GM21723 (cell line): Measurements from ENCODE around the gene ARHGEF40.

Experiments
- ATAC-seq: cut with Tn5 transposase; IDR thresholded peaks from one replicate; pipeline ENCODE4 v1.9.1; 2021; ENCODE audit warnings: mild to moderate bottlenecking, moderate library complexity; ENCODE audit not compliant: unreplicated experiment

Gene ARHGEF40

DNA sequence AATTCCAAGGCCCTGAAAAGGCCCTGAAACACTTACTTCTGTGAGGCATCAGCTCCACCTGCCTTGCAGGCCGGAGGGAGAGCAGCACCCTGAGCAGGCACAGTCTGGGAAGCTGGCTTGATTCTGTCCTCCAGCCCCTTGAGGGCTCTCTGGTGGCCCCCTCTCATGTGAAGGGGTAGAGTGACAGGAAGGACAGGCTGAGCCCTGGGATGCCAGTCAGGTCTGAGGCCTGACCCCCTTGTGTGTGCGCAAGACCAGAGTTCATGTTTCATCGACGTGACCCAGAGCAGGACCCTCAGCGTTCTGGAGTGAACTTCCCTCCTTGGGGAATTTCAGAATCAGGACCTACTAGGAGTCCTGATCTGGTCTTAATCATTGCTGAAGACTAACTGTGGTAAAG, 11.2 kb upstream of the ARHGEF40 start:
- no peak for ATAC-seq

DNA sequence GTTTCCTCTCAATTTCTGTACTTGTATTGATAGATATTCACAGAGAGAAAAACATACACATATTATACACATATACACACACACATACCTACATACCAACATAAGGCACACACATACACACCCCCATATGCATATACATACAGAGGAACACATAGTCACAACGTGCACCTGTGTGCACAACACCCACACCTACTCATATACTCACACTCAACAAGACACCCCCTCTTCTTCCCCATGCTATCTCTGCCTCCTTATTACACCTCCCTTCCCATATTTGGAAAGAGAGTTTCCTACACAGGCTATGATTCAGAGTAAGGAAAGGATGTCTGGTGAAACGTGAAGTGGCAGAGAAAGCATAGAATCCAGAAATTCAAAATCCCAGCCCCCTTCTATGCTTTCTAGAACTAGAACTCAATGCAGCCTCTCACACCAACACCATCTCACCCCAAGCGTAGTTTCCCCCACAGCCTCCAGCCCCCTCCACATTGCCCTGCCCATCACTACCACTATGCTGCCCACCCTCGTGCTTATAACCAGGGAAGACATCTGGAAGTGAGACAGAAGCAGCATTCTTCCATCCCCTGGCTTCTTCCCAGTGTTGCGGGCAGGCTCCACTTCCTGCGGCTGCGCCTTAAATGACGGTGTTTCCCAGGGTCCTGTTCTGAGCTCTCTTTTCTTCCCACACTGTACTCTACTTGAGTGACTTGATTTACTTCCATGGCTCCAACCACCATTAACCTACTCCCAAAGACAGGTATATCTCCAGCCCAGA, 10.1 kb upstream of the ARHGEF40 start:
- no peak for ATAC-seq

DNA sequence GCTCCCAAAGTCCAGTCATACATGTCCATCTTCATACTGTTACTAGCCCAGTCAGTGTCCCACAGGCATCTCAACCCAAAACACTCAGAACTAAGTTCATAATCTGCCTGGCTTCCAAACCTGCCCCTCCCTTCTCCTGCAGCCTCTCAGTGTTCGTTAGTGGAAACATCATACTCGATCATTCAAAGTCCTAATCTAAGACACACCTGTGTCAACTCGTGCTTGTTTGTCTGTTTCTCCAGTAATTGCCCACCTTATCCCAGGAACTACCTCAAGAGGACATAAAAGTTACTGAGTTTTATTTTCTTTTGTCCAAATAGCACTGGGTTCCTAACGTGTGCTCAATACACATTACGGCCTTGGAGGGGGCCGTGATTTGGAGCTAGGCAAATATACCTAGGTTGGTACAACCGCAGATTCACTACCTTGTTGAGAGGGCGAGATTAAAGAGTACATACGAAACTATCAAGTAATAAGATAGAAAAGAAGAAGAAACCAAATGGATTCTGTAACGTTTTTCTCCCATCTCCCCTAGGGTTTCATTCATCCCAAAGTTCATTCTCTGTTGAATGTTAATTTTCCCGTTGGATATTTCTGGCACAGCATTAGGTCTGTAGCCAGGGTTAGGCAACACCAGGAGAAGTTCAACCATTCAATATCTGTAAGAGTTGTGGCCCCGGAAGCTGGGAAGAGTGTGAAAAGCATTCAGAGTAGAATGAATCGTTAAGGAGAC, 9.3 kb upstream of the ARHGEF40 start:
- no peak for ATAC-seq

DNA sequence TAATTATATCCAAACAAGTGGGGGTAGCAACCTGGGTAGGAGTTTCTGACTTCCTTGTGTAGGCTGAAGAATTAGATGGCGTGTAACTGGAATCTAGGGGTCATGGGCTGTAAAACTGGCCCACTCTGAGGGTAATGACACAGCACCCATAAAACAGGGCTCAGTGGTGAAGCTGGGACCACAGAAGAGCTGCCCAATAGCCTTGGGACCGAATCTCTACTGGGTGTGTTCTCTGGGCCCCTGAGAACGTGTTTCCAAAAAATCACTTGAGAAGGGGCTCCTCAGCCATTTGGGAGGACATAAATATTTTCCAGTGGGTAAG, 8.8 kb upstream of the ARHGEF40 start:
- ATAC-seq = no peak

DNA sequence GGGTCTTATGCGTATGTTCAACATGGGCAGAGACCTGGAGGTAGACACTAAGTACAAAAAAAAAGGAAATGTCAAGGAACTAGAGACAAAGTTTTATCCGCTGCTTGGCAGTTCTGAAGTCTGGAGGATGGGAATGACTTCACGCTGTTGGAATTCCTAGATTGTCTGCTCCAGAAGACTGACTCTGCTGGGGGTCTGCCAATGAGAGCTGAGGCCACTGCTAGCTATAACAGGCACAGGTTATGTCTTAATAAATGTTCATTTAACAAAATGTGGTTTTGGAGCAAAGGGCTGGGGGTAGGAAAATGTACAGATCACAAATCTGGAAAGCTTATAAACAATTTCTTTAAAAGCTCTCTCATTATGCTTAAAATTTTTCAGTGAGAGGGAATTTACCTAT, 6.6 kb upstream of the ARHGEF40 start:
- no peak for ATAC-seq

DNA sequence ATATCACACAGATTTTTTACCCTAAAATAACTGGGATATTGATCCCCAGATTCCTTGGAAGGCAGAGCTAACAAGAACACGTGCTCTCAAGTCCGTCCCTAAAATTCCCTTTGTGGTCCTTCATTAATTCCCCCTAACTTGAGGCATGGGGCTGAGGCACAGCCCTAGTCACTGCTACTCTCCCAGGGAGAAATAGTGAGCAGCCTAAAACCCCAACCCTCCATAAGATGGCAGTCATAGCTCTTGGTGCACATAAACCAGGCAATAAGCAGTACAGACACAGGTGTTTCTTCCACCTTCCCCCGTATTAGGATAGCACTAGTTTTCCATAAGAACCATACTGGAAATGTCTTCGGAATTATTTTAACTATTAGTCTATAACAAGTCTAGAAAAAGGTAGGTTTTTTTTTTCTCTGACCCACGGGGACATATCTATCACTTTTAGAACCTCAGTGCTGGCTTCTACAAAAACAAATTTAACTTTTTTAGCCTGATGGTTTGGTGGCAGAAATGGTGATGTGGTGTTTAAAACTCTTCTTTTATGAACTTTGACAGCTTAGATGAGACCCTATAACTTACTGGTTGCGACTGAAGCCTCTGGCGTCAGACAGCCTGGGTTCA, 3.1 kb upstream of the ARHGEF40 start:
- ATAC-seq = no peak

DNA sequence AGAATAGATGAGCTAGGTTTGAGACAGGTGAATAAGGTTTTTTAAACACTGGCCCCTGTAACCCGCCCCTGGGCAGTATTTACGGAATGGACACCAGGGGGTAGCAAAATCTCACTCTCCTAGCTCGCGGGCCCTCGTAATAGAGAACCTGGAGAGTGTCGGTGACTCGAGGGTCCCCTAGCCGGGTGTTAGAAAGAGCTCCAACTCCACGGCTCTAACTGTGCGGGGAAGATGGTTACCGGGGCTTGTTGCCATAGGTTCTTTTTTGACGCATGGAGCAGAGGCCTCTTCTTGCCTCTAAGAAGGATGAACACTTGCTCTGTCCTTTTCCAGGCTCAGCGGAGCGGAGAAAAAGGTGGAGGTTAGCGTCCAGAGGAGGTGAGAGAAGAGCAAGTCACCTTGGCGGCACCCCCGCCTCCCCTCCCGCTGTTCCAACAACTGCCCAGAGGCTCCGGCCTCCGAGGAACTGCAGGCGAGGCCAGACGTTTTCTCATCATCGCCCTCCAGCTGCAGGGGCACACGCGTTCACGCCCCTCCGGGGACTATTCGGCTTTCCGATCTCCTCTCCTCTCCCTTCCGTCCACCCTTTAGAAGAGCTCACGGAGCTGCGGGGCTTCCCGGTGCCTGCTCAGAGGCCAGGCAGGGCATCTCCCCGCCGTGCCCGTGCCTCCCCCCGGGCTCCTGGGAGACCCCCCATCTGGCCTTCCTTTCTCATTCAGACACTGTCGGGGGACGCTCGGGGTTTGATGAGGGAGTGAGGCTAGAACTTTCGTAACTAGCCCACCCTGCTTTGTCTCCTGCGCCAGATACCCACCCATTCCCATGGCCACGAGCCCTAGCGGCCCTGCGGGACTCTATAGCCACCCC, 1.4 kb upstream of the ARHGEF40 start:
- no peak for ATAC-seq

DNA sequence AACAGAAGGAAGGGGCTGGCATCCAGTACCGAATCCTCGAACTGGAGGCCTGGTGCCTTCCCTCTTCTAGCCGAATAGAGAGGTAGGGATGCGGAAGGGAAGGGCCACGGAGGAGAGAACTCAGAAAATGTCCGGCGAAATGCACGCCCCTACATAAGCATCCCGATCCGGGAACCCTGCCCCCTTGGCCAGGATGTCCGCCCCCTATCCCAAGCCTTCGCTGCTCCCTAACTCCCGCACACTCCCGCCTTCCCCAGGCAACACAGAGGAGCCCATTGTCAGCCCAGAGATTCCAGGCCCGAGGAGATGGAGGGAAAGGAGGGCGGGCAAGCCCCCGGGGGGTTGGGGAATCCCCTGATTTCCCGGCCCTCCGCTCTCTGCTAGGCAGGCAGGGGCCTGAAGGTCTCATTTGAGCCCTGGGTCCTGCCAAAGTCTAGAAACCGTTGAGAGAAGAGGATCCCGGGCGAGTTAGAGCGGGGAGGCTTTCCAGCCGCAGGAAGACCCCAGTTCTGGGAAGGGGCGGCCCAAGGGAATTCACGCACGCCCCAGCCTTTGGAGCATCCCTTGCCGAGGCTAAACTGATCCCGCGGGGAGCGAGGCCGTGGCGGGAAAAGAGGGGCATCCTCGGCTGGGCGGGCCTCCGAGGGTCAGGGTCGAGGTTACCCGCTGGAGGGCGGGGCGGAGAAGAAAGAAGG, 569 bp upstream of the ARHGEF40 start:
- no peak for ATAC-seq

DNA sequence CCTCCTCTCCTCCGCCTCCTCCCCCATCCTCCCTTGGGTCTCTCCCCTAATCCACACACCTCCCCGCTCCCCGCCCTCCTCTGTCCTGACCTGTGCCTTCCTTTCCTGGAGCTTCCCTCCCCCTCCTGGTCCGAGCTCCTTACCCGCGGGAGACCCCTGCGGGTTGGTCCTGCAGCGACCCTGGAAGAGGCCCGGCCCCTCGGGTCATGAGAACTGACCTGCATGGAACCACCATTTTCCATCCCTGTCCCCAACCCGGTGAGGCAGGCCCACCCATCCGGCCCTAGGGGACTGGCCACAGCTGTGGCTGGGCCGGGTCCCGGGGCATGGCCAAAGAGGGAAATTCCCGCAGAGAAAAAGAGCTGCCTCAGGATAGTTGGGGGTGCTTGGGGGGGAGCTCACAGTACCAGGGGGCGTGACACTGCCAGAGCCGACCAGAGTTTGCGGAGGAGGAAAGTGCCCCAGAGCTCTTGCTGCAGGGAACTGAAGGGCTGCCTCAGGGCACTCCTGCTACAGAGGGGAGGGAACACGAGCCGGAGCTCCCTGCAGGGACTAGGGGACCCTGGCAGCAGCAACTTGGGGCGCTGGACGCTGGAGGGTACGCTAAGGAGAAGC, 613 bp downstream of the ARHGEF40 start:
- peak; percentile 13 for ATAC-seq

DNA sequence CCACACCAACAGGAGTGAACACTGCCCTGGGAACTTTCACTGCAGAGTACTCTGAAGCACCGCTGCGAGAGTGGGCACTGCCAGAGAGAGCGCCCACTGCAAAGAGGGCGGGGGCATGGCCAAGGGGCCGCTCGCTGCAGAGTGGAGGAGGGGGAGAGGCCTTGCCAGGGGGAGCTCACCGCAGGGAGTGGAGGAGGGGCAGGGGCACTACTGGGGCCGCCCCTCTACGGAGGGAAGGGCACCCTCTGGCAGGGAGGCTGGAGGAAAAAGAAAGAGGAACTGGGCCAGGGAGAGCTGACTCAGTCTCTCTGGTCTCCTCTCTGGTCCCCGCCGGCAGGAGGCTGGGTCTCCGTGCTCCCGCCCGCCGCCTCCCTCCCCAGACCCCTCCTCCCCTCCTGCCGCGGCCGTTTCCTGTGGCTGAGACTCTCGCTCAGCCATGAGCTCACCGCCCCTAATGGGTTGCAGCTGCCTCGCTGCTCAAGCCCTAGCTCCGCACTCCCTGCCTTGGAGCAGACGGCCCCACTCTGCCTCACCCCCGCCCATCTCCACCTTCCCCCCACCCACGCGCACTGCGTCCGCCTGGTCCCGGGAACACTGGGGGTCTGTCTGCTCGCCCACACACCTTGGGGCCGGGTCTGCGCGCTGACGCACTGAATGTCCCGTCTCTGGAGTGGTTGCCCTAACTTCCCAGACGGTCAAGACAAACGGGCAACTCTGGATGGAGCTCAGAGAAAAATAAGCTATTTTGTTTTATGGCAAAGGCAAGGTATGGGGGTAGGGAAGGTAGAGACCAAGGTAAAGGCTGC, 1.3 kb downstream of the ARHGEF40 start:
- peak; percentile 73 for ATAC-seq

DNA sequence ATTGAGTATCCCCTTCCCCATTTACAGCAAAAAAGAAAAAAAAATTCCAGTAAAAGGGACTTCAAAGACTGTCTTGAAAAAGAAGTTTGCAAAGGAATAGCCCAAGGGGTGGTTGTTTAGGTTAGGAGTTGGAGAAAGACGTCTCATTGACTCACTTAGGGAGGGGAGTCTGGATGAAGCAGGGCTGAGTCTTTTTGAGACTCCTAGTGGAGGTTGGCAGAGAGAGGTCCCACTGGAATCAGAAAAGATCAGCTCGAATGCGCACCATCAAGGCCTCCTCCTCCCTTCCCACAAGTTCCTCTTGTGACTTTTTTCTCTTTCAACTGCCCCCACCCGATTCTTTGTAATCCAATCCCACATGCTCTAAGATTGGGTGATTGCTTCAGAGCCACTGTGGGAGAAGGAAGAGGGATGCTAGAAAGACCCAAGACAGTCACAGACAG, 1.9 kb downstream of the ARHGEF40 start:
- ATAC-seq = no peak

DNA sequence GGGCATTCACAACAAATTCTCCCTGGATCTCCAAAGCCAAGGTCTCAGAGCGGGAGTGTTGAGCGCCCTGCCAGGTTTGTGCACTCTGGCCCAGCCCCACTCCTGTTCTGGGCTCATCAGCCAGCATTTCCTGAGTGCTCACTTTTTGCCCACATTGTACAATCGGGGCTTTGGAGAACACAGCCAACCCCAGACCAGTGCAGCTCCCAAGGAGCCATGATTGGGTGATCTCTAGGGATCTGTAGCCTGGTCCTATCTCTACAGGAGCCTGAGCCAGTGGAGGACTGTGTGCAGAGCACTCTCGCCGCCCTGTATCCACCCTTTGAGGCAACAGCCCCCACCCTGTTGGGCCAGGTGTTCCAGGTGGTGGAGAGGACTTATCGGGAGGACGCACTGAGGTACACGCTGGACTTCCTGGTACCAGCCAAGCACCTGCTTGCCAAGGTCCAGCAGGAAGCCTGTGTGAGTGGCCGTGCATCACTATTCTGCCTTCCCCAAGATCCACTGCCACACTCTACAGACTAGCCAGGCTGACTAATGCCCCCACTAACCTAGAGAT, 2.8 kb downstream of the ARHGEF40 start:
- ATAC-seq = no peak

DNA sequence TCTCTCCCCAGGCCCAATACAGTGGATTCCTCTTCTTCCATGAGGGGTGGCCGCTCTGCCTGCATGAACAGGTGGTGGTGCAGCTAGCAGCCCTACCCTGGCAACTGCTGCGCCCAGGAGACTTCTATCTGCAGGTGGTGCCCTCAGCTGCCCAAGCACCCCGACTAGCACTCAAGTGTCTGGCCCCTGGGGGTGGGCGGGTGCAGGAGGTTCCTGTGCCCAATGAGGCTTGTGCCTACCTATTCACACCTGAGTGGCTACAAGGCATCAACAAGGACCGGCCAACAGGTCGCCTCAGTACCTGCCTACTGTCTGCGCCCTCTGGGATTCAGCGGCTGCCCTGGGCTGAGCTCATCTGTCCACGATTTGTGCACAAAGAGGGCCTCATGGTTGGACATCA, 3.8 kb downstream of the ARHGEF40 start:
- ATAC-seq = no peak

DNA sequence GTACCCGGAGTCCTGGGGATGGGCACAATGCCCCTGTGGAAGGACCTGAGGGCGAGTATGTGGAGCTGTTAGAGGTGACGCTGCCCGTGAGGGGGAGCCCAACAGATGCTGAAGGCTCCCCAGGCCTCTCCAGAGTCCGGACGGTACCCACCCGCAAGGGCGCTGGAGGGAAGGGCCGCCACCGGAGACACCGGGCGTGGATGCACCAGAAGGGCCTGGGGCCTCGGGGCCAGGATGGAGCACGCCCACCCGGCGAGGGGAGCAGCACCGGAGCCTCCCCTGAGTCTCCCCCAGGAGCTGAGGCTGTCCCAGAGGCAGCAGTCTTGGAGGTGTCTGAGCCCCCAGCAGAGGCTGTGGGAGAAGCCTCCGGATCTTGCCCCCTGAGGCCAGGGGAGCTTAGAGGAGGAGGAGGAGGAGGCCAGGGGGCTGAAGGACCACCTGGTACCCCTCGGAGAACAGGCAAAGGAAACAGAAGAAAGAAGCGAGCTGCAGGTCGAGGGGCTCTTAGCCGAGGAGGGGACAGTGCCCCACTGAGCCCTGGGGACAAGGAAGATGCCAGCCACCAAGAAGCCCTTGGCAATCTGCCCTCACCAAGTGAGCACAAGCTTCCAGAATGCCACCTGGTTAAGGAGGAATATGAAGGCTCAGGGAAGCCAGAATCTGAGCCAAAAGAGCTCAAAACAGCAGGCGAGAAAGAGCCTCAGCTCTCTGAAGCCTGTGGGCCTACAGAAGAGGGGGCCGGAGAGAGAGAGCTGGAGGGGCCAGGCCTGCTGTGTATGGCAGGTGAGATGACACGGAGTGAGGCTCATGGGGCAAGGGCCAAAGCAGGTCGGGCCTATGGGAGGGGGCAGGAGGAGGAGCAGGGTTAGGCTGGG, 4.5 kb downstream of the ARHGEF40 start:
- no peak for ATAC-seq

DNA sequence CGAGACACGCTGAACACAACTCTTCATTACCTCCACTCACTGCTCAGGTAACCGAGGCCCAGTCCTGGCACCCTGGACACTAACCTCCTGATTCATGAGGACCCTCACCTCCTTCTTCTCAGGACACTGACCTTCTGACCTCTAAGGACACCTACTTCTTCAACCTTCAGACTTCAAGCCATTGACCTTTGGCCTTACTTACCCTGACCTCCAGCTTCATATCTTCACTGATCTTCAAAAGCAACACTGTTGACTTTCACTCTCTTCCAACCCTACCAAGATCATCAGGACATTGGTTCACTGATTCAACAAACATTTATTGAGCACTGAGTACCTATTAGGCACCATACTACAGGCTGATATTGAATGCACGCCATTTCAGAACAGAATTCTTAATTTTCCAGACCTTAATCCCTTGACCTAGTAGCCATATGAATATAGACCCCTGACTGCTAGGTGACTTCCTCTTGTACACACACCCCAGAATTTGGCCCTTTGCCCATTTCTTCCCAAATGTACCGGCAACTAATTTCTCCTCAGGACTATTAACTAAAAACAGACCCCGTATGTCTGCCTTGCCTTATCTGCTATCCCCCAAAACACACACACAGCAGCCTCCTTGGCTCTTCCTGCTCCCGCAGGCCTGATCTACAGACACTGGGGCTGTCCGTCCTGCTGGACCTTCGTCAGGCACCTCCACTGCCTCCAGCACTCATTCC, 5.8 kb downstream of the ARHGEF40 start:
- no peak for ATAC-seq

DNA sequence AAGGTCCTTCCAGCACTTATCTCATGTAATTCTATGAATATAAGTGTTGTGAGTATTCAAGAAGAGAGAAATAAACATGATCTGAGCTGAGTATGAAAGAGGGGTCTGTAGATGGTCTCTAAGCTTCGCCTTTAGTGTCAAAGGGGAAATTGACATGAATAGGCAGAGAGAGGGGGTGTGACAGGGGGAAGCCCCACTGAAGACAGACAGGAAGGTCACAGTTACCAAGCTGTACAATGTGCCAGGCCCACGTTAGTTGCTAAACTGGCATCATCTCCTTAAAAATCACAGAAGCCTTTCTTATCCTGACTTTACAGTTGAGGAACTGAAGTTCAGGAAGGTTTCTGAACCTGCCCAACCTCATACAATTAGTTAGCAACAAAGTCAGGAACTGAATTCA, 7.6 kb downstream of the ARHGEF40 start:
- ATAC-seq = no peak

DNA sequence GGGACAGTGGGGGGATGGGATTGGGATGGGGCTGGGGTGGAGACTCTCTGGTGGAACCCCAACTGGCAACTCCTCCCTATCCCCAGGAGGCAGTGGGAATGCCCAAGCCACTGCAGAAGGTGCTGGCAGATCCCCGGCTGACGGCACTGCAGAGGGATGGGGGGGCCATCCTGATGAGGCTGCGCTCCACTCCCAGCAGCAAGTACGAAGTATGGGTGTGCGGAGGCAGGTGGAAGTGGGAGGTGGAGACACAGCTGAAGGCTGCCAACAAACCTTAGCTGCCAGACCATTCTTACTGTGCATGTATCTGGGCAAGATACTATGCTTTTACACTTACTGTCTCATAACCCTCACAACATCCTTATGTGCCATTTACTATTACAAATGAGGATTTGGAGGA, 8.2 kb downstream of the ARHGEF40 start:
- no peak for ATAC-seq
